ENCODE data around the gene BRD8. TPM values are rescaled to one million over a fixed set of nuclear protein-coding genes. Genes with fewer than 3 reads are reported as not detected.

The BRD8 gene
- total and polyA plus RNA-seq, 2 donors (not counting 3 experiments of a cell fraction or from before 2014, with no cell fraction given), result 38.2 to 73.7 TPM

DNA sequence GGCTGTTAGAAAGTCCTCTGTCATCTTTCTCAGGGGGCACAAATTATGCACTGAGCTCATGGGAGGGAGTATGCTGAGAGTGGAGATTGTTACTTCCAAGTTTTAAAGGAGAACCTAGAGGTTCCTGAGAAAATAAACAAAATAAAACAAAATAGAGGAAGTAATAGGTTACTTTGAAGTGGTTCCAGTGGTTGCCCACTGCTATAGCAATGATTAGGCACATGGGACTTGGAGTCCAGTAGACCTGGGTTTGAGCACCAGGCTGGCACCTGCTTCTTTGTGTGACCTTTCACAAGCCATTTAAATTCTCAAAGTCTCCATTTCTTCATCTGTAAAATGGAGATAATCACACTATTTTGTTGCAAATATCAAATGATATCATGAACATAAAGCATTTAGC lies 48.5 kb upstream of the BRD8 start:
- H3K36me3 ChIP-seq (ENCODE audit: control insufficient read depth in 2 of 2, extremely low read depth in 1 of 2, insufficient read depth in 2 of 2, low read length in 2 of 2), result no peaks in the 10 kb centered on the region

More for the DNA sequence above, 48.5 kb upstream of the BRD8 start:
- no peak for TF ChIP-seq GATA2 (IDR thresholded peaks at IDR 0.05; ENCODE audit: insufficient read depth, insufficient read length, low read depth, low read length)
- no peak for TF ChIP-seq FOS (IDR thresholded peaks at IDR 0.05; ENCODE audit: borderline replicate concordance, insufficient read depth, low read length)
- TF ChIP-seq EZH2 (IDR thresholded peaks at IDR 0.05; ENCODE audit: borderline replicate concordance, low read depth, low read length, severe bottlenecking), result no peak
- no peak for TF ChIP-seq MAX (IDR thresholded peaks at IDR 0.05; ENCODE audit: insufficient read depth, insufficient read length)
- TF ChIP-seq CTCF (IDR thresholded peaks at IDR 0.05; ENCODE audit: extremely low read depth in 1 of 2, insufficient read depth in 1 of 2, low read depth in 1 of 2, low read length in 2 of 2), result no peak
- no peak for TF ChIP-seq JUN (IDR thresholded peaks at IDR 0.05; ENCODE audit: borderline replicate concordance, insufficient read depth, insufficient read length, low read depth)
- TF ChIP-seq POLR2AphosphoS5 (IDR thresholded peaks at IDR 0.05; ENCODE audit: insufficient read depth, low read depth, low read length), result no peak
- TF ChIP-seq POLR2A (IDR thresholded peaks at IDR 0.05; ENCODE audit: low read depth, low read length), result no peak
- TF ChIP-seq MYC (IDR thresholded peaks at IDR 0.05; ENCODE audit: low read depth, low read length), result no peak
- POLR2A ChIA-PET, result no interaction called here
- Histone ChIP-seq H3K27me3 (ENCODE audit: control insufficient read depth in 2 of 2, insufficient read depth in 2 of 2, low read length in 2 of 2) (peaks cover 0 to 3% of the 10 kb centered on the region in 2 experiments), H3K9ac (replicated peaks; ENCODE audit: extremely low read depth, insufficient read depth, low read length) (no peak overlapping the region), H3K4me3 (replicated peaks in 1 of 3; ENCODE audit: insufficient read depth in 1 of 3, low read depth in 1 of 3, low read length in 3 of 3) (no peak overlapping the region), H3K4me1 (ENCODE audit: control insufficient read depth, extremely low read depth, insufficient read depth, low read length) (no peaks in the 10 kb centered on the region), H3K9me3 (replicated peaks; ENCODE audit: control insufficient read depth, insufficient read depth, low read length) (no peaks in the 10 kb centered on the region), H3K4me2 (ENCODE audit: insufficient read depth, low read length) (no peak overlapping the region), H3K79me2 (ENCODE audit: control insufficient read depth, insufficient read depth, low read length) (no peaks in the 10 kb centered on the region), H3K9me1 (replicated peaks; ENCODE audit: control insufficient read depth, extremely low read depth, insufficient read depth, low read length) (no peaks in the 10 kb centered on the region), H4K20me1 (replicated peaks; ENCODE audit: control insufficient read depth, extremely low read depth, insufficient read depth, low read length) (no peaks in the 10 kb centered on the region), H3K27ac (ENCODE audit: insufficient read depth, low read depth, low read length) (no peak overlapping the region), H2AFZ (ENCODE audit: low read depth, low read length) (no peak overlapping the region)
- DNase-seq (ENCODE audit: low read depth, low spot score), result no peak
- CTCF ChIA-PET, result no interaction called here
- FAIRE-seq, result no peak
- intact Hi-C loops (cut with micrococcal nuclease) (no loop called here), dilution Hi-C loops (cut with MboI; ENCODE audit: extremely low pct_ligation_motif_present, low sequenced_read_pairs) (no loop called here)
- BruUV-seq (replicated peaks), result no TSS peak

All from endothelial cell of umbilical vein (primary cell).